Kidney (tissue), 14 donors: ENCODE measurements around the gene CHIC2. TPM values are rescaled to one million over a fixed set of nuclear protein-coding genes. Genes with fewer than 3 reads are reported as not detected.

Source experiments
- DNase-seq, 5 donors: peaks; one replicate each; pipeline ENCODE4 v3.0.0-alpha.2; 2013 to 2020
- FAIRE-seq: peaks from 2 replicates; lab custom pipeline; 2012; peaks lifted over from hg19 to GRCh38; lab: Jason Lieb, UNC
- H3K27ac ChIP-seq, 2 donors: one replicate each; pipeline ENCODE4 v1.7.0; 2013; ENCODE audit warnings: low read depth in 2 of 2, low read length in 2 of 2, inconsistent platforms in 1 of 2
- H3K27me3 ChIP-seq: one replicate; pipeline ENCODE4 v1.7.1; 2013; ENCODE audit warnings: low read length, inconsistent platforms; ENCODE audit not compliant: control insufficient read depth, insufficient read depth
- H3K36me3 ChIP-seq, 3 donors: one replicate each; pipeline versions ENCODE4 v1.7.0 to v1.7.1; 2013; ENCODE audit warnings: low read length in 3 of 3, control low read depth in 1 of 3, inconsistent platforms in 1 of 3; ENCODE audit not compliant: insufficient read depth in 3 of 3, control insufficient read depth in 2 of 3
- H3K4me1 ChIP-seq, 3 donors: one replicate each; pipeline versions ENCODE4 v1.7.0 to v1.7.1; 2013; ENCODE audit warnings: low read length in 3 of 3, inconsistent platforms in 1 of 3, low read depth in 1 of 3; ENCODE audit not compliant: control insufficient read depth in 2 of 3, insufficient read depth in 2 of 3
- H3K4me3 ChIP-seq, 3 donors: one replicate each; pipeline versions ENCODE4 v1.7.0 to v1.8.1; 2013; ENCODE audit warnings: low read length in 3 of 3, control low read depth in 1 of 3, inconsistent platforms in 1 of 3
- H3K9ac ChIP-seq, 3 donors: one replicate each; pipeline versions ENCODE4 v1.7.0 to v1.7.1; 2013; ENCODE audit warnings: low read length in 3 of 3, control low read depth in 1 of 3, inconsistent platforms in 1 of 3
- H3K9me3 ChIP-seq, 3 donors: one replicate each; pipeline versions ENCODE4 v1.7.0 to v1.7.1; 2013; ENCODE audit warnings: low read length in 3 of 3, control low read depth in 1 of 3, inconsistent platforms in 1 of 3; ENCODE audit not compliant: control insufficient read depth in 2 of 3, insufficient read depth in 1 of 3
- CTCF ChIP-seq: IDR thresholded peaks from 3 replicates; pipeline ENCODE4 v1.5.1; 2012; ENCODE audit warnings: mild to moderate bottlenecking, moderate library complexity, borderline replicate concordance; ENCODE audit not compliant: insufficient read depth; ENCODE audit errors: extremely low read depth
- intact Hi-C: fragments of 100-400 bp; cut with DNase I; formaldehyde crosslinking; loops from one replicate; pipeline ENCODE4 v1.11.1; 2022
- polyA plus RNA-seq: library from polyadenylated mRNA; stranded (reverse); fragments of 350-450 nt; fragmentation: Illumina TruSeq; extraction: RNeasy Lipid Tissue Mini Kit (QIAGEN cat#74804); gene quantifications from one replicate; pipeline ENCODE4 v1.2.3, GENCODE V29; 2014; ENCODE audit warnings: low read depth, low replicate concordance; ENCODE audit not compliant: insufficient read depth
- total RNA-seq: library from RNA; stranded (reverse); fragmentation: NEBNext Ultra II Directional; extraction: Animal tissue kit (Norgen Biotek cat#: 25700); gene quantifications from one replicate; pipeline ENCODE4 v1.2.1, GENCODE V29; 2021
- donor health status: control.
- donor health status: control.
- donor health status: control.
- donor health status: control.
- donor health status: control.
- donor health status: DM: yes; HTN: yes; CAD: no.
- donor health status: Normal renal cell carcinoma (clear cell type).

Gene CHIC2
- total and polyA plus RNA-seq, 2 donors from 2014 or later: 13.5 to 26.6 TPM

- no peaks in the 10 kb centered on the region for H3K9me3 ChIP-seq
- no peak overlapping the region for H3K27ac ChIP-seq
- H3K4me3 ChIP-seq: no peak overlapping the region
- no peak for TF ChIP-seq CTCF
- H3K9ac ChIP-seq: no peak overlapping the region
- no peaks in the 10 kb centered on the region for H3K36me3 ChIP-seq
- intact Hi-C loops: no loop called here
- H3K27me3 ChIP-seq: no peaks in the 10 kb centered on the region
- H3K4me1 ChIP-seq: peaks cover 0 to 3% (median 2%) of the 10 kb centered on the region in 3 donors
- FAIRE-seq (peak; percentile 11), DNase-seq (no peak)
These were observed 59.9 kb downstream of the CHIC2 start for GRCh38 chr4:54004463-54004862.

- Histone ChIP-seq H3K27me3 (no peaks in the 10 kb centered on the region), H3K36me3 (no peaks in the 10 kb centered on the region), H3K4me3 (no peak overlapping the region), H3K9ac (no peak overlapping the region), H3K9me3 (no peaks in the 10 kb centered on the region), H3K27ac (no peak overlapping the region), H3K4me1 (peaks cover 0 to 3% (median 2%) of the 10 kb centered on the region in 3 donors)
- DNase-seq: peak in 2 of 5 donors; percentile 20 to 30
- no peak for TF ChIP-seq CTCF
- intact Hi-C loops: no loop called here
- no peak for FAIRE-seq
These were observed 62.6 kb downstream of the CHIC2 start for GRCh38 chr4:54001668-54002365.

- Histone ChIP-seq H3K27me3 (no peaks in the 10 kb centered on the region), H3K4me3 (no peak overlapping the region), H3K9me3 (no peaks in the 10 kb centered on the region), H3K4me1 (peaks cover 0 to 2% (median 0%) of the 10 kb centered on the region in 3 donors), H3K9ac (no peak overlapping the region), H3K36me3 (peaks cover 0 to 2% (median 0%) of the 10 kb centered on the region in 3 donors), H3K27ac (no peak overlapping the region)
- intact Hi-C loops: no loop called here
- FAIRE-seq (peak; percentile 96), DNase-seq (peak in 2 of 5 donors; percentile 36 to 70)
- no peak for TF ChIP-seq CTCF
These were observed 66.5 kb downstream of the CHIC2 start for GRCh38 chr4:53997898-53998297.
